Measurements from ENCODE around the gene MTMR10.

MTMR10 gene

GRCh38 chr15:30889196-30889595 lies 102.2 kb downstream of the MTMR10 start:
- no peak for DNase-seq (ENCODE audit: low read depth, low spot score)
- ChIA-PET CTCF (no interaction called here), POLR2A (no interaction called here)
- TF ChIP-seq CTCF (IDR thresholded peaks at IDR 0.05; ENCODE audit: insufficient read depth, low read length, missing control alignments) = no peak
- H3K4me3 ChIP-seq (ENCODE audit: low read depth, low read length) = no peak overlapping the region

Data from AG04449 (cell line).